LNCAP (cell line): Measurements from ENCODE around the gene DNASE1L2.

Experiments used
- TF ChIP-seq, protein P1 (sequence below): fragments of 450-650 bp; IDR thresholded peaks from 2 replicates; pipeline ENCODE4 v1.5.1; 2017; ENCODE audit warnings: mild to moderate bottlenecking

Gene DNASE1L2

DNA sequence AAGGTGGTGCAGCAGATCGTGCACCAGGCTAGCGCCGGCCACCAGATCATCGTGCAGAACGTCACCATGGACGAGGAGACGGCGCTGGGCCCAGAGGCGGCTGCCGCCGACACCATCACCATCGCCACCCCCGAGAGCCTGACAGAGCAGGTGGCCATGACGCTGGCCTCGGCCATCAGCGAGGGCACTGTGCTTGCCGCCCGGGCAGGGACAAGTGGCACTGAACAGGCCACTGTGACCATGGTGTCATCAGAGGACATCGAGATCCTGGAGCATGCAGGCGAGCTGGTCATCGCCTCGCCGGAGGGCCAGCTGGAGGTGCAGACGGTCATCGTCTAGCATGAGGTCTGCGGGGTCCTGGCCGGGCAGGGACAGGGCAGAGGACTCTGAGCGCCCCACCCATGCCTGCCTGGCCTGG, 1.0 kb upstream of the DNASE1L2 start:
- TF ChIP-seq, protein P1, sequence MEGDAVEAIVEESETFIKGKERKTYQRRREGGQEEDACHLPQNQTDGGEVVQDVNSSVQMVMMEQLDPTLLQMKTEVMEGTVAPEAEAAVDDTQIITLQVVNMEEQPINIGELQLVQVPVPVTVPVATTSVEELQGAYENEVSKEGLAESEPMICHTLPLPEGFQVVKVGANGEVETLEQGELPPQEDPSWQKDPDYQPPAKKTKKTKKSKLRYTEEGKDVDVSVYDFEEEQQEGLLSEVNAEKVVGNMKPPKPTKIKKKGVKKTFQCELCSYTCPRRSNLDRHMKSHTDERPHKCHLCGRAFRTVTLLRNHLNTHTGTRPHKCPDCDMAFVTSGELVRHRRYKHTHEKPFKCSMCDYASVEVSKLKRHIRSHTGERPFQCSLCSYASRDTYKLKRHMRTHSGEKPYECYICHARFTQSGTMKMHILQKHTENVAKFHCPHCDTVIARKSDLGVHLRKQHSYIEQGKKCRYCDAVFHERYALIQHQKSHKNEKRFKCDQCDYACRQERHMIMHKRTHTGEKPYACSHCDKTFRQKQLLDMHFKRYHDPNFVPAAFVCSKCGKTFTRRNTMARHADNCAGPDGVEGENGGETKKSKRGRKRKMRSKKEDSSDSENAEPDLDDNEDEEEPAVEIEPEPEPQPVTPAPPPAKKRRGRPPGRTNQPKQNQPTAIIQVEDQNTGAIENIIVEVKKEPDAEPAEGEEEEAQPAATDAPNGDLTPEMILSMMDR: no peak

DNA sequence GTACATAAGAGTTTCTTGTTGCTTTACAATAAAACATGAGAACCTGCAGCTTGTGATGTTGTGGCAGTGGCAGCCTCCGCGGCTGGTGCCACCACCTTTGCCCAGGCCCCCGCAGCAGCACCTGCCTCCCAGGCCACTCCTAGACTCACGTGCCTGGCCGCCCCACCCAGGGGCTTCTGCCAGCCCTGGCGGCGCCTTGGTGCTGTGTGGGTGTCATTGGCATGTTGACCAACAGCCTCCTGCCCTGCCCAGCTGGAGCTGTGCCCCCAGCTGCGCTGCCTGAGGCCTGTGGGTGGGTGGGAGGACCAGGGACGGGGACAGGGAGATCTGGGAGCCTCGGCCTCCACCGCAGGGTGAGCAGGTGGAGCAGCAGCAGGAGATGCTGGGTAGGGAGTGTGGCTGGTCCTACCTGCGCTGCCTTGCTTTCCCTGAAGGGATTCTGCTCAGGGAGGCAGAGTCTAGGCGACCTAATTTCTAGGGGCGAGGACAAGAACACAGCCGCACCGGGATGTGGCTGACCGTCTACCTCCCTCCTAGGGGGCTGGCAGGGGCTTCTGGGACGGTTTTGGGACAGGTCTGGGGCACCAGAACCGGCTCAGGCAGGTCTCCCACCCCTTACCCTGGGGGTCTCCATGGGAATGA, 428 bp upstream of the DNASE1L2 start:
- TF ChIP-seq, protein P1: no peak

DNA sequence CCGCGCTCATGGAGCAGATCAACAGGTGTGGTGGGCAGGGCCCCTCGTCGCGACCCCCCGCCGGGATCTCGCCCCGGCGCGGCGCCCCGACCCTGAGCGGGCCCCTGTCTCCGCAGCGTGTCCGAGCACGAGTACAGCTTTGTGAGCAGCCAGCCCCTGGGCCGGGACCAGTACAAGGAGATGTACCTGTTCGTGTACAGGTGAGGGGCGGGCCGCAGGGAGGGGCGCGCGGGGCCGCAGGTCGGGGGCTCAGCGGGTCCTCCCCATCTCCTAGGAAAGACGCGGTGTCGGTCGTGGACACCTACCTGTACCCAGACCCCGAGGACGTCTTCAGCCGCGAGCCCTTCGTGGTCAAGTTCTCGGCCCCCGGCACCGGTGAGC, 848 bp downstream of the DNASE1L2 start:
- TF ChIP-seq, protein P1: no peak

DNA sequence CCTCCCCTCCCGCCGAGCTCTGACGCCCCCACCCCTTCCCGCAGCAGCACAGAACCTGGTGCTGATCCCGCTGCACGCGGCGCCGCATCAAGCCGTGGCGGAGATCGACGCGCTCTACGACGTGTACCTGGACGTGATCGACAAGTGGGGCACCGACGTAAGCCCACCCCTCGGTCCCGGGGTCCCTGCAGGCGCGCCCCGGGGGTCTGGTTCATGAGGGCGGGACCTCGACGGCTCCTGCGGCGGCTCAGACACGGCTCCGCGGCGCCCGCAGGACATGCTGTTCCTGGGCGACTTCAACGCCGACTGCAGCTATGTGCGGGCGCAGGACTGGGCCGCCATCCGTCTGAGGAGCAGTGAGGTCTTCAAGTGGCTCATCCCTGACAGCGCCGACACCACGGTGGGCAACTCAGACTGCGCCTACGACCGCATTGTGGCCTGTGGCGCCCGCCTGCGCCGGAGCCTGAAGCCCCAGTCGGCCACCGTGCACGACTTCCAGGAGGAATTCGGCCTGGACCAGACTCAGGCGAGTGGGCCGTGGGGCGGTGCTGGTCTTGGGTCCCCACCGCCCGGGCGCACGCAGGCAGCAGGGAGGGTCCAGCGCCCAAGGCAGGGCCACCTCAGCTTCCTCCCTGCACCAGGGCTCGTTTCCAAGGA, 1.4 kb downstream of the DNASE1L2 start:
- TF ChIP-seq, protein P1: no peak

DNA sequence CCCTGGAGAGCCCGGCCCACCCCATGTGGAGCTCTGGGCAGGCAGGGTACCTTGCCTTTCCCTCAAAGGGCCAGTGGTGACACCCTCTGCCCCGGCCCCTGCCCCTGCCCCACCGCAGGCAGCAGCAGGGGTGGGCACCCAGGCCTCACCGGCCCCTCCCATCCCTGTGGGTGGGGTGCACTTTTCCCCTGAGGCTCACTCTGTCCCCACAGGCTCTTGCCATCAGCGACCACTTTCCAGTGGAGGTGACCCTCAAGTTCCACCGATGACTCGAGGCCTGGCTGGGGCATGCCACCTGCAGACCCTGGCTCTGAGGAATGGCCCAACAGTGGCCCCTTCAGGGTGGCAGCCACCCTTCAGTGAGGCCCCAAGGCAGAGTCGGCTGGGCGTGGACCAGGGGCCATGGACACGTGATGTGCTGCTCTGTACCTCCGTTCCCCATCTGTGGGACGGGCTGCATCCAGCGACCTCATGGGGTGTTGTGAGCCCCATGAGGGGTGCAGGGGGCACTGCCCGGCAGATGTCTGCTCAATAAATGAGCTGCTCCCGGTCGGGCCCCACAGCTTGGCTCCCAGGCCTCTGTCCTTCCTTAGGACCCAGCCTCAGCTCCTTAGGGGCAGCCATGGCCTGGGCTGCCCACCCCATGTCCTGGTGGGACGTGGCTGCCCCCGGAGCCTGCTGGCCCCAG, 2.0 kb downstream of the DNASE1L2 start:
- TF ChIP-seq, protein P1: no peak

- TF ChIP-seq, protein P1: no peak
Observed at GRCh38 chr16:2238838-2239675, 2.8 kb downstream of the DNASE1L2 start.

- TF ChIP-seq, protein P1: no peak
Observed at GRCh38 chr16:2242598-2242997, 6.4 kb downstream of the DNASE1L2 start.
